HG03520 (cell line): ENCODE data around the gene SELENOS.
"Not testable (repeated sequence)": the region's sequence is repeated elsewhere in the genome, so short reads cannot be mapped to it uniquely, and the experiment has no call there.

Source experiments
- ATAC-seq: cut with Tn5 transposase; IDR thresholded peaks from one replicate; pipeline ENCODE4 v1.9.1; 2021; ENCODE audit warnings: mild to moderate bottlenecking, moderate library complexity; ENCODE audit not compliant: unreplicated experiment

The SELENOS gene

GRCh38 chr15:101310161-101310480 lies 32.8 kb upstream of the SELENOS start:
- ATAC-seq = no peak

- no peak for ATAC-seq
Observed at GRCh38 chr15:101309436-101310160, 32.3 kb upstream of the SELENOS start.

GRCh38 chr15:101308604-101309435 lies 31.5 kb upstream of the SELENOS start:
- no peak for ATAC-seq

GRCh38 chr15:101307897-101308603 lies 30.8 kb upstream of the SELENOS start:
- no peak for ATAC-seq

- no peak for ATAC-seq
Observed at GRCh38 chr15:101307048-101307896, 30.0 kb upstream of the SELENOS start.

GRCh38 chr15:101306341-101307047 lies 29.2 kb upstream of the SELENOS start:
- no peak for ATAC-seq

GRCh38 chr15:101305820-101306255 lies 28.6 kb upstream of the SELENOS start:
- ATAC-seq = no peak

GRCh38 chr15:101303408-101303807 lies 26.1 kb upstream of the SELENOS start:
- ATAC-seq = no peak

GRCh38 chr15:101296418-101297405 lies 19.4 kb upstream of the SELENOS start:
- ATAC-seq = no peak

GRCh38 chr15:101295607-101296161 lies 18.4 kb upstream of the SELENOS start:
- no peak for ATAC-seq

- peak; percentile 68 for ATAC-seq
Observed at GRCh38 chr15:101294731-101295606, 17.7 kb upstream of the SELENOS start, which contains the start of gene SNRPA1. TSS of gene SNRPA1 (minus strand) at chr15:101295248. CDS start at chr15:101295178, 70 bp downstream.

GRCh38 chr15:101293122-101293521 lies 15.8 kb upstream of the SELENOS start:
- no peak for ATAC-seq

GRCh38 chr15:101288905-101289513 lies 11.7 kb upstream of the SELENOS start:
- no peak for ATAC-seq

- ATAC-seq = not testable (repeated sequence)
Observed at GRCh38 chr15:101287342-101287741, 10.1 kb upstream of the SELENOS start.

- ATAC-seq = no peak
Observed at GRCh38 chr15:101286471-101287114, 9.3 kb upstream of the SELENOS start.

GRCh38 chr15:101283931-101284330 lies 6.6 kb upstream of the SELENOS start:
- ATAC-seq = no peak

- ATAC-seq = no peak
Observed at GRCh38 chr15:101280007-101280406, 2.7 kb upstream of the SELENOS start.
